SIG-M5 treated with dmso at 0.1 percent for 504 hours (cell line): Measurements from ENCODE around the gene GRID2IP.
"Not testable (repeated sequence)": the region's sequence is repeated elsewhere in the genome, so short reads cannot be mapped to it uniquely, and the experiment has no call there.

Experiments
- DNase-seq: peaks from one replicate; lab custom pipeline; 2025; ENCODE audit not compliant: unreplicated experiment; lab: John Stamatoyannopoulos, UW

The GRID2IP gene

GRCh38 chr7:6451224-6451705 lies 100.0 kb downstream of the GRID2IP start:
- no peak for DNase-seq

GRCh38 chr7:6450591-6450990 lies 100.7 kb downstream of the GRID2IP start:
- DNase-seq, result not testable (repeated sequence)

- DNase-seq, result not testable (repeated sequence)
Observed at GRCh38 chr7:6449884-6450283, 101.4 kb downstream of the GRID2IP start.

- DNase-seq, result no peak
Observed at GRCh38 chr7:6448943-6449543, 102.2 kb downstream of the GRID2IP start.

GRCh38 chr7:6447581-6448199 lies 103.6 kb downstream of the GRID2IP start, which contains the start of gene DAGLB:
Gene DAGLB (minus strand): TSS chr7:6447954. CDS start chr7:6447842, 112 bp downstream.
- peak; percentile 89 for DNase-seq
